LoVo (cell line): ENCODE results near the gene U2AF2.
A peak's percentile ranks its signal among the peaks of the same experiment; 100 is the strongest.

Experiments
- DNase-seq: peaks from one replicate; pipeline ENCODE4 v3.0.0-alpha.2; 2016; ENCODE audit warnings: low spot score

U2AF2 gene

DNA sequence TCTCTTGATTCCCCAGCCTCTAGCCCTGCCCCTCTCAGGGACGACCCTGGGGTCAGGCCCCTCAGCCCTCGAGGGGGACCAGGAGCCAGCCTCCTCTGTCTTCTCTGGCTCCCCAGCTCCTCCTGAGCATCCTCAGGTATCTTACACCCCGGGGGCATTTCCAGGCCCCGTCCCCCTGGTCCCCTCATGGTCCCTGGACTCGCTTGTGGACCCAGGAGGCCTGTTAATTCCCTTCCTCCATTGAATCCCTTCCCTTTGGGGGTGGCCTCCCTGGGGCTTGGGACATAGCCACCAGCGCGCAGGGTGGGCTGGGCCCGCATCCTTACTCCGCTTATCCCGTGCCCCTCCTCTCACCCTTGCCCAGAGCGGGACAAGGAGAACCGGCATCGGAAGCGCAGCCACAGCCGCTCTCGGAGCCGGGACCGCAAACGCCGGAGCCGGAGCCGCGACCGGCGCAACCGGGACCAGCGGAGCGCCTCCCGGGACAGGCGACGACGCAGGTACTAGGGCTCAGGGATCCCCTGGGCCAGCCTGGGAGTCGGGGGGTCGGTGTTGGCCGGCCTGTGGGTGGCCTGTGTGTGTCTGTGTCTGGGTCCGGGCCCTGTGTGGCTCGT is 4.1 kb downstream of the U2AF2 start:
- DNase-seq = no peak

- DNase-seq = no peak
Measured at GRCh38 chr19:55659822-55660221, 5.0 kb downstream of the U2AF2 start.

DNA sequence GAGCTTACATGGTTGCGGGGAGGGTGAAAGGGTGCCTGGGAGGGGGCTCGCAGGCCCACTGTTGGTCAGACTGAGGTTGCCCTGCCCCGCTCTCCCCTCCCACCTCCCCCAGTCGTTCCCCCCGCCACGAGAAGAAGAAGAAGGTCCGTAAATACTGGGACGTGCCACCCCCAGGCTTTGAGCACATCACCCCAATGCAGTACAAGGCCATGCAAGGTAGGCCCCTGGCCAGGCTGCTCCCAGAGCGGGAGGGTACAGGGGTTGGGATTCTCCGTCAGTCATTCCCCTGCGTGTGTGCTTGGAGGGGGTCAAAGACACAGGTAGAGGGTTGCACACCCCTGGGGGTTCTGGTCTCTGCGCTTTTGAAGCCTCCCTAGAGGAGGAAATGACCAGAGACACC is 5.6 kb downstream of the U2AF2 start:
- DNase-seq = no peak

DNA sequence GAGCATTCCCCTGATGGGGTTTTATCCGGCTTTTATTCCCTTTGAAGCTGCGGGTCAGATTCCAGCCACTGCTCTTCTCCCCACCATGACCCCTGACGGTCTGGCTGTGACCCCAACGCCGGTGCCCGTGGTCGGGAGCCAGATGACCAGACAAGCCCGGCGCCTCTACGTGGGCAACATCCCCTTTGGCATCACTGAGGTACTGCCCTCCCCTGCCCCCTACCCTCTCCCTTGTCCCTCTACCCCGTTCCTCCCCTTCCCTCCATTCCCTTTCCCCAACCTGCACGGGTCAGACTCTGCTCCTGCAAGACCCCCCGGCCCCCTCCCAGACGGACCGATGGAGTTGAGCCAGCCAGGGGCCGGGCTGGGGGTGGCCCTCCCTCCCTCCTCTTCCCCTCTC is 6.2 kb downstream of the U2AF2 start:
- no peak for DNase-seq

DNA sequence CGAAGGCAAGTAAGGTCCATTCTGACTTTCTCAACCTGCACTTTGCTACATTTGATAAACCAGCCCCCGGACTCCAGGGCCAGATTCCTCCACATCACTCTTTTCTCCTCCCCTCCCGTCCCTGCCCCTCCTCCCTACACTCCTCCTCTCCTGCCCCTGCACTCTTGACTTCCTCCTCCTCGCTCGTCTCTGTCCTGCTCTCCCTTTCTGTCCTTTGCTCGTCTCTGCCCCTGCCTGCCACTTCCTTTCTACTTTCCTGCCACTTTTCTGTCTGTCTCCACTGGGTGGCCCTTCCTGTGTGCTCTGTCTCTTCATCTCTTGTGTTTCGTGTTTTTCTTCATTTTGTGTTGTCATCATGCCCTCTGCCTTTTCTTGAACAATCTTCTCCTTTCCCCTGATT is 7.0 kb downstream of the U2AF2 start:
- no peak for DNase-seq

DNA sequence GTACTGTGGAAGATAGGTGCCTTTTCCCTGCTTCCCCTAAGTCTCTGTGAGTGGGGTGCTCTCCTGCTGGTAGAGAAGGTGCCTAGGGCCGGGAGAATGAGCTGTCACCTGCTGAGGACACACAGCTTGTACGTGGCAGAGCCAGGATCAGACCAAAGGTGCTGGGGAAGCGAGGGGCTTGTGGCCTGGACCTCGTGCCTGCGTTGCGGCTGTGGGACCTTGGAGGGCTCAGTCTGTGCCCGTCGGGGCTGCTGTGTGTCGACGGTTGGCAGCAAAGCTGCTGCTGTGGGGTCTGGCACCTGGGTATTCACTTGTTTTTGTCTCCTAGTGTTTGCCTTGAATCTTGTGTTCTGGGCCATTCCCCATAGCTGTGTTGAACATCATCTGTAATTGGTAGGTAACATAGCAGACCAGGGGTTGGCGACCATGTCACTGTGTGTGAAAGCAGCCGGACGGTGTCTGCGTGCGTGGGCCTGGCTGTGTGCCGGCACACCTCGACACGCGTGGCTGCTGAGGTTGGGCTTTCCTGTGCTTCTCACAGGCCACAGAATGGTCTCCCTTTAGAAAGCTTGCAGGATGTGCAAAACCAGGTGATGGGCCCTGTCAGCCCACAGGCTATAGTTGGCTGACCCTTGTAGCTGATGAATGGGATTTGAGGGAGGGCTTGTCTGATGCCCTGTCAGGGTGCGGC is 9.2 kb downstream of the U2AF2 start:
- DNase-seq = no peak

GRCh38 chr19:55666343-55667005 is 11.6 kb downstream of the U2AF2 start:
- no peak for DNase-seq

GRCh38 chr19:55667006-55667381 is 12.2 kb downstream of the U2AF2 start:
- no peak for DNase-seq

DNA sequence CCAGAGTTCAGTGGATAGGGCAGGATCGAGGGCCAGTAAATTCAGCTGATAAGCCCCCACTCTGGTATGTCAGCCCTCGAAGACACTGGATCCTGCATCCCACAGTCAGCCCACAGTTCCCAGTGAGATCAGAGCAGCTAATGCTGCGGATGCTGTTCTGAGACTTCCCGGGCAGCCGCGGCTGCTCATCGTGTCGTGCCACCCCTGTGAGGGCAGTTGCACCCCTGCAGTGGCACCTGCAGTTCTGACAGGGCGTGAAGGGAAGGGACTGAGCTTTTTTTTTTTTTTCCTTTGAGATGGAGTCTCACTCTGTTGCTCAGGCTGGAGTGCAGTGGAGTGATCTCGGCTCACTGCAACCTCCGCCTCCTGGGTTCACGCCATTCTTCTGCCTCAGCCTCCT is 12.7 kb downstream of the U2AF2 start:
- no peak for DNase-seq

- DNase-seq = no peak
Measured at GRCh38 chr19:55667958-55668357, 13.1 kb downstream of the U2AF2 start.

DNA sequence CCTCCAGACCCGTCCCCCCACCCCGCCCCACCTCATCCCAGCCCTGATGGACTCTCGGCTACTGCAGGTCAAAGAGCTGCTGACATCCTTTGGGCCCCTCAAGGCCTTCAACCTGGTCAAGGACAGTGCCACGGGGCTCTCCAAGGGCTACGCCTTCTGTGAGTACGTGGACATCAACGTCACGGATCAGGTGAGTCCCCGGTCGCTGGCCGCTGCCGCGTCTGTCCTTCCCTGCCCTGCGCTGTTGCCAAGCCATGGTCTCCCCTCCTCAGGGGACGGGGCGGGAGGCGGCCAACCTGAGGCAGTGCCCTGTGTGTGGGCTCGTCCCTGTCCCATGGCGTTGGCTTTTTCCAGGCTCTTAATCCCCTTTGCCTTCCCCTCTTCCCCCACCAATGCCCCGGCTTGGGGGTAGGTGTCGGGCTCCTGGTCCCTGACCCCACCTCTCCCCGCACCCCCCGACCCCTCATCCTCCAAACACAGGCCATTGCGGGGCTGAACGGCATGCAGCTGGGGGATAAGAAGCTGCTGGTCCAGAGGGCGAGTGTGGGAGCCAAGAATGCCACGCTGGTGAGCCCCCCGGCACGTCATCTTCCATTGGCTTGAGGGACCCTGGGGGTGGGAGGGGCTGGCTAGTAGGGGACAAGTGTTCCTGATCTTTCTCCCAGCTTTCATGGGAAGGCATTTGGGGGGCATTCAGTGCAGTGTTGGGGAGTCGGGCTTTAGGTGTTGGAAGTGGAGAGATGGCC is 13.9 kb downstream of the U2AF2 start:
- DNase-seq = no peak

DNA sequence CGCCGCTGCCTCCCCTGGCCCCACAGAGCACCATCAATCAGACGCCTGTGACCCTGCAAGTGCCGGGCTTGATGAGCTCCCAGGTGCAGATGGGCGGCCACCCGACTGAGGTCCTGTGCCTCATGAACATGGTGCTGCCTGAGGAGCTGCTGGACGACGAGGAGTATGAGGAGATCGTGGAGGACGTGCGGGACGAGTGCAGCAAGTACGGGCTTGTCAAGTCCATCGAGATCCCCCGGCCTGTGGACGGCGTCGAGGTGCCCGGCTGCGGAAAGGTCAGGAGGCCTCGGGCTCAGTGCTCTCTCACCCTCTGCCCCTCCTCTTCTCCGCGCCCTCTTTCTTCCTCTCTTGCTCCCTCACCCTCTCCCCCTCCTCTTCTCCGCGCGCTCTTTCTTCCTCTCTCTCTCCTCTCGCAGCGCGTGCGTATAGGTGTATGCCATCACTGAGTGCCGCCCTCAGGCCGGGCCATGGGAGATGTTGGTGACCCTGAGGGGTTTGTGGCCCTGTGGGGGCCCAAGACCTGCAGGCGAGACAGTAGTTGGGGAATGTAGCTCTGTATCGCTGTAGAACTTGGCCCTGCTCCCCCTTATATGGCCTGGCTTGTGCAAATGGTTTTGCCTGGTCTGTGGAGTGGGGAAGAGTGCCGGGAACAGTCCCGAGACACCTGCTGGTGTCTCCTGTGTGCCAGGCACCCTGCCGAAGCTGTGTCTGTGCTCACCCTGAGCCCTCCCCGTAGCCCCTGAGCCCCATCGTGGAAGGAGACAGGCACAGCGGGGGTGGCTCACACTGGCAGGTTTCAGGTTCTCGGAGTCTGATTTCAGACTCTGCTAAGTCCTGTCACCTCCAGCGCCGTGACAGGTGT is 14.8 kb downstream of the U2AF2 start:
- no peak for DNase-seq

- no peak for DNase-seq
Measured at GRCh38 chr19:55670280-55671053, 15.6 kb downstream of the U2AF2 start.

- DNase-seq = no peak
Measured at GRCh38 chr19:55671054-55671378, 16.2 kb downstream of the U2AF2 start.

- DNase-seq = no peak
Measured at GRCh38 chr19:55672418-55672817, 17.6 kb downstream of the U2AF2 start.

- DNase-seq = no peak
Measured at GRCh38 chr19:55673465-55673864, 18.6 kb downstream of the U2AF2 start.

- DNase-seq = no peak
Measured at GRCh38 chr19:55673889-55674288, 19.1 kb downstream of the U2AF2 start.

DNA sequence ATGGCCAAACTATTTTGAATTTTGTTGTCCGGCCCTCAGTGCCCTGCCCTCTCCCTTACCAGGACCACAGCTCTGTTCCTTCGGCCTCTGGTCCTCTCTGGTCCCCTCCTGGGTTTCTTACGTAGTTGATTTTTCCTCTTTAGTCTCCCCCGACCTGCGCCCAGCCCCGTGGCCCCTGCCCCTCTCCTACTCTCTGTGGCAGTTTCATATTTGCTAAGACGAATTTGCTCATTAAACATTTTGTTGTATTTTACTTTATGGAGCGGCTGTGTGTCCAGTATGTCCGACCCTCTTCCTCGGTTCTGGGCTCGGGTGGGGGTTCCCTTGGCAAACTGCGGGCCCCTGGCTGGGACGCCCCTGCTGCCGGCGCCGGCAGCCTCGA is 19.6 kb downstream of the U2AF2 start:
- no peak for DNase-seq

GRCh38 chr19:55674841-55675660 is 20.2 kb downstream of the U2AF2 start, which contains the start of gene EPN1:
EPN1 (plus strand) TSS chr19:55675226; CDS start chr19:55678628, 3,402 bp downstream.
- DNase-seq = peak; percentile 96

GRCh38 chr19:55675661-55676354 is 21.0 kb downstream of the U2AF2 start:
- DNase-seq = no peak
